Measurements from ENCODE around the gene CTDSPL2. TPM values are rescaled to one million over a fixed set of nuclear protein-coding genes. Genes with fewer than 3 reads are reported as not detected.

The CTDSPL2 gene
- total RNA-seq: 36.6 and 41.6 TPM in 2 replicates

GRCh38 chr15:44426975-44427755 is at the start of gene CTDSPL2:
Gene CTDSPL2 (plus strand): TSS chr15:44427629. CDS start chr15:44459015, 31,386 bp downstream.
- peak; percentile 93 for DNase-seq (ENCODE audit: low read depth)
- no peaks in the 10 kb centered on the region for H3K36me3 ChIP-seq (ENCODE audit: control insufficient read depth, insufficient read depth, low read length)
- TF ChIP-seq, protein P1, sequence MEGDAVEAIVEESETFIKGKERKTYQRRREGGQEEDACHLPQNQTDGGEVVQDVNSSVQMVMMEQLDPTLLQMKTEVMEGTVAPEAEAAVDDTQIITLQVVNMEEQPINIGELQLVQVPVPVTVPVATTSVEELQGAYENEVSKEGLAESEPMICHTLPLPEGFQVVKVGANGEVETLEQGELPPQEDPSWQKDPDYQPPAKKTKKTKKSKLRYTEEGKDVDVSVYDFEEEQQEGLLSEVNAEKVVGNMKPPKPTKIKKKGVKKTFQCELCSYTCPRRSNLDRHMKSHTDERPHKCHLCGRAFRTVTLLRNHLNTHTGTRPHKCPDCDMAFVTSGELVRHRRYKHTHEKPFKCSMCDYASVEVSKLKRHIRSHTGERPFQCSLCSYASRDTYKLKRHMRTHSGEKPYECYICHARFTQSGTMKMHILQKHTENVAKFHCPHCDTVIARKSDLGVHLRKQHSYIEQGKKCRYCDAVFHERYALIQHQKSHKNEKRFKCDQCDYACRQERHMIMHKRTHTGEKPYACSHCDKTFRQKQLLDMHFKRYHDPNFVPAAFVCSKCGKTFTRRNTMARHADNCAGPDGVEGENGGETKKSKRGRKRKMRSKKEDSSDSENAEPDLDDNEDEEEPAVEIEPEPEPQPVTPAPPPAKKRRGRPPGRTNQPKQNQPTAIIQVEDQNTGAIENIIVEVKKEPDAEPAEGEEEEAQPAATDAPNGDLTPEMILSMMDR (IDR thresholded peaks at IDR 0.05; ENCODE audit: insufficient read depth, low read length, poor library complexity, severe bottlenecking): no peak
- H3K27me3 ChIP-seq (ENCODE audit: control insufficient read depth, insufficient read depth, low read length): no peaks in the 10 kb centered on the region
- H3K4me3 ChIP-seq (ENCODE audit: low read depth, low read length): peak within 1 kb of the TSS; percentile 93

- no peak overlapping the region for H3K4me3 ChIP-seq (ENCODE audit: low read depth, low read length)
- no peaks in the 10 kb centered on the region for H3K36me3 ChIP-seq (ENCODE audit: control insufficient read depth, insufficient read depth, low read length)
- no peak for DNase-seq (ENCODE audit: low read depth)
- TF ChIP-seq, protein P1 (IDR thresholded peaks at IDR 0.05; ENCODE audit: insufficient read depth, low read length, poor library complexity, severe bottlenecking): no peak
- no peaks in the 10 kb centered on the region for H3K27me3 ChIP-seq (ENCODE audit: control insufficient read depth, insufficient read depth, low read length)
These were observed 46.2 kb upstream of the CTDSPL2 start for GRCh38 chr15:44381236-44381635.

DNA sequence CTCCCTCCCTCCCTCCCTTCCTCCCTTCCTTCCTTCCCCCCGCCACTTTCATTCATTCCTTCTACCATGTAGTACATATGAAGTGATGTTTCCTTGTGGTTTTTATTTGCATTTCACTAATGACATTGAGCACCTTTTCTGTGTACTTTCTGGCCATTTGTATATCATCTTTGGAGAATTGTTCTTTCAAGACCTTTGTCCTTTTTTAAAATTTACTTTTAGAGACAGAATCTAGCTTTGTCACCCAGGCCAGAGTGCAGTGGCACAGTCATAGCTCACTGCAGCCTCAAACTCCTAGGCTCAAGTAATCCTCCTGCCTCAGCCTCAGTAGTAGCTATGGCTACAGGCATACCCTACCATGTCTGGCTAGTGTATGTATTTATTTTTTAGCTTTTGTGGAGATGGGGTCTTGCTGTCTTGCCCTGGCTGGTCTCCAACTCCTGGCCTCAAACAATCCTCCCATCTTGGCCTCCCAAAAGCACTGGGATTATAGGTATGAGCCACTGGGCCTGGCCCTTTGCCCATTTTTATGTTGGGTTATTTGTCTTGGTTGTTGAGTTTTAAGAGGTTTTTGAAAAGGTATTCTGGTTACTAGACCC is 42.0 kb upstream of the CTDSPL2 start:
- DNase-seq (ENCODE audit: low read depth): no peak
- TF ChIP-seq, protein P1 (IDR thresholded peaks at IDR 0.05; ENCODE audit: insufficient read depth, low read length, poor library complexity, severe bottlenecking): no peak
- Histone ChIP-seq H3K27me3 (ENCODE audit: control insufficient read depth, insufficient read depth, low read length) (no peaks in the 10 kb centered on the region), H3K4me3 (ENCODE audit: low read depth, low read length) (no peak overlapping the region), H3K36me3 (ENCODE audit: control insufficient read depth, insufficient read depth, low read length) (no peaks in the 10 kb centered on the region)

DNA sequence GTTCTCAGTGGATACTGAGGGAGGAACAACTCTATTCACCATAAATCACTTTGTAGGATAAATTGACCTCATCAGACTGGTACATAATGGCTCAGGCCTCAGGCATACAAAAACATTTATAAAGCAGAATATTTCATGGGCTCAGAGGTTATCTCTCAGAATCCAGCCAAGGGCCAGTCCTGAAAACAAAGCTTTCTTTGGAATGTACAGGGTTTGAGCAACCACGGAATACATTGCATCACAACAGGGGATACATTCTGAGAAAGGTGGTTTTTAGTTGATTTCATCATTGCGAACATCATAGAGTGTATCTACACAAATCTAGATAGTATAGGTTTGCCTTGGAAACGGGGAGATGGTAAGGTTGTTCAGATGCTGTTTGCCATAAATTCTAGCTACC is 33.4 kb upstream of the CTDSPL2 start:
- no peaks in the 10 kb centered on the region for H3K27me3 ChIP-seq (ENCODE audit: control insufficient read depth, insufficient read depth, low read length)
- no peaks in the 10 kb centered on the region for H3K36me3 ChIP-seq (ENCODE audit: control insufficient read depth, insufficient read depth, low read length)
- H3K4me3 ChIP-seq (ENCODE audit: low read depth, low read length): no peak overlapping the region
- TF ChIP-seq, protein P1 (IDR thresholded peaks at IDR 0.05; ENCODE audit: insufficient read depth, low read length, poor library complexity, severe bottlenecking): no peak
- no peak for DNase-seq (ENCODE audit: low read depth)

DNA sequence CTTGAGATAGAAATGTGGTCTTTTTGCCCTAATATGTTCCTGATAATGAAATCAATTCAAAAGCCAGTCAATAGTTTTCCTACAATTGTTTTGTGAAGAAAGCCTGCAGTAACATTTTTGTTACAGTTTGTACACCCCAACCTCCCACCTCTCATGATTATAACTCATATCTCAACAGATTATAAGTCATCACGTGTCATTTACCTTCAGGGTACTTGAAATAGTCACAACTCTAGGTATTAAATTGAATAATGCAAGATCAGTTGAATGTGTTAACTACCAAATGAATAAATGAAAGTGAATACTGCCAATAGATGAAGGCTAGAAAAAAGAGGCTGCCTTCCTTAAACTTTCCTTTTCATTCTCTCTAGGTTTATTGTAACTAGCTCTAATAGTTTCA is 32.9 kb upstream of the CTDSPL2 start:
- Histone ChIP-seq H3K36me3 (ENCODE audit: control insufficient read depth, insufficient read depth, low read length) (no peaks in the 10 kb centered on the region), H3K4me3 (ENCODE audit: low read depth, low read length) (no peak overlapping the region), H3K27me3 (ENCODE audit: control insufficient read depth, insufficient read depth, low read length) (no peaks in the 10 kb centered on the region)
- TF ChIP-seq, protein P1 (IDR thresholded peaks at IDR 0.05; ENCODE audit: insufficient read depth, low read length, poor library complexity, severe bottlenecking): no peak
- no peak for DNase-seq (ENCODE audit: low read depth)

All from kidney epithelial cell (primary cell).